Myocyte (in vitro differentiated cells): ENCODE measurements around the gene PPP3CA. TPM values are rescaled to one million over a fixed set of nuclear protein-coding genes. Genes with fewer than 3 reads are reported as not detected.
"Not testable (repeated sequence)": the region's sequence is repeated elsewhere in the genome, so short reads cannot be mapped to it uniquely, and the experiment has no call there.

Experiments used
- DNase-seq: peaks from one replicate; pipeline ENCODE4 v3.0.0-alpha.2; 2012; ENCODE audit warnings: low read depth
- total RNA-seq: library from RNA; depleted of rRNA; stranded (reverse); fragments of >200 nt; gene quantifications from 2 replicates; pipeline ENCODE4 v1.2.3, GENCODE V29; 2014

Gene PPP3CA
- total RNA-seq, 1 donor from 2014 or later = 34.7 TPM

GRCh38 chr4:101019941-101020401, 327.4 kb downstream of the PPP3CA start:
- peak; percentile 39 for DNase-seq

GRCh38 chr4:101019313-101019712, 328.0 kb downstream of the PPP3CA start:
- no peak for DNase-seq

- DNase-seq = no peak
These were observed 328.5 kb downstream of the PPP3CA start for GRCh38 chr4:101018836-101019235.

GRCh38 chr4:101014417-101014816, 332.9 kb downstream of the PPP3CA start:
- DNase-seq = no peak

GRCh38 chr4:101010987-101011386, 336.3 kb downstream of the PPP3CA start:
- no peak for DNase-seq

- no peak for DNase-seq
These were observed 337.9 kb downstream of the PPP3CA start for GRCh38 chr4:101009471-101009870.

- no peak for DNase-seq
These were observed 338.8 kb downstream of the PPP3CA start for GRCh38 chr4:101008503-101008902.

GRCh38 chr4:101005659-101006058, 341.7 kb downstream of the PPP3CA start:
- no peak for DNase-seq

- DNase-seq = no peak
These were observed 346.8 kb downstream of the PPP3CA start for GRCh38 chr4:101000496-101000895.

- DNase-seq = no peak
These were observed 351.7 kb downstream of the PPP3CA start for GRCh38 chr4:100995671-100996070.

GRCh38 chr4:100995002-100995401, 352.3 kb downstream of the PPP3CA start:
- DNase-seq = not testable (repeated sequence)

- DNase-seq = peak; percentile 52
These were observed 355.8 kb downstream of the PPP3CA start for GRCh38 chr4:100991332-100992069.

GRCh38 chr4:100989401-100989800, 357.9 kb downstream of the PPP3CA start:
- DNase-seq = no peak

GRCh38 chr4:100988876-100989275, 358.4 kb downstream of the PPP3CA start:
- DNase-seq = no peak

- peak; percentile 67 for DNase-seq
These were observed 360.9 kb downstream of the PPP3CA start for GRCh38 chr4:100986360-100986868.

- no peak for DNase-seq
These were observed 361.8 kb downstream of the PPP3CA start for GRCh38 chr4:100985576-100985975.

GRCh38 chr4:100984901-100985300, 362.4 kb downstream of the PPP3CA start:
- DNase-seq = peak; percentile 55

- DNase-seq = peak; percentile 43
These were observed 363.9 kb downstream of the PPP3CA start for GRCh38 chr4:100983426-100983825.

- DNase-seq = no peak
These were observed 365.0 kb downstream of the PPP3CA start for GRCh38 chr4:100982345-100982744.

- DNase-seq = no peak
These were observed 365.7 kb downstream of the PPP3CA start for GRCh38 chr4:100981447-100982204.

GRCh38 chr4:100979736-100980135, 367.6 kb downstream of the PPP3CA start:
- no peak for DNase-seq

- DNase-seq = no peak
These were observed 369.5 kb downstream of the PPP3CA start for GRCh38 chr4:100977746-100978397.
